ENCODE data around the gene TMA7.

DNA sequence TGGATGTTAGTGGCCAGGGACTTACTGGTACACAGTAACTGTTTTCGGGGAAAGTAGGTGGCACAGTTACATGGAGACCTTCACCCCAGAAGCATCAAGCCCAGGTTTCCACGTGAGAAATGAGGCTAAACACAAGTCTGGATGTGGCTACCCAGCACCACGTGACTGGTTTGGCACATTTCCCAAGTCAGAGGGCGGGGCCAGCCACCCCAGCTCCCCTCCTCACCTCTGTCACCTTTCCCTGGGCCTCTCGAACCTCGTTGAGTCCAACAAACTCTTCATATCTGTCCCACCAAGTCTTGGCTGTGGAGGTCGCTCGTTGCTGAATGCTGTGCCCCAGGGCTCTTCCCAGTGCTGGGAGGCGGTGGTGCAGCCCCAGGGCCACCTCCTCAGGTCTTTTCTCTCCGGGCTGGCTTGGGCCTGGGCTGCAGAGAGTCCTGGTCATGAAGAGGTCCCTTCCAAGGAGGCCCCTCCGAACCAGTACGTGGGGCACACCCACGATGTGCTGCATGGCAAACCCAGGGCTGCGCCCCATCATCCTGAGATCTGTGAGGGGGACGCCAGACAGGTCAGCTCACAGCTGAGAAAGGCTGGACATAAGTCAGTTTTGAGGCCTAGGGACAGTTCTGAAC is 5.3 kb upstream of the TMA7 start:
- TF ChIP-seq, protein P1, sequence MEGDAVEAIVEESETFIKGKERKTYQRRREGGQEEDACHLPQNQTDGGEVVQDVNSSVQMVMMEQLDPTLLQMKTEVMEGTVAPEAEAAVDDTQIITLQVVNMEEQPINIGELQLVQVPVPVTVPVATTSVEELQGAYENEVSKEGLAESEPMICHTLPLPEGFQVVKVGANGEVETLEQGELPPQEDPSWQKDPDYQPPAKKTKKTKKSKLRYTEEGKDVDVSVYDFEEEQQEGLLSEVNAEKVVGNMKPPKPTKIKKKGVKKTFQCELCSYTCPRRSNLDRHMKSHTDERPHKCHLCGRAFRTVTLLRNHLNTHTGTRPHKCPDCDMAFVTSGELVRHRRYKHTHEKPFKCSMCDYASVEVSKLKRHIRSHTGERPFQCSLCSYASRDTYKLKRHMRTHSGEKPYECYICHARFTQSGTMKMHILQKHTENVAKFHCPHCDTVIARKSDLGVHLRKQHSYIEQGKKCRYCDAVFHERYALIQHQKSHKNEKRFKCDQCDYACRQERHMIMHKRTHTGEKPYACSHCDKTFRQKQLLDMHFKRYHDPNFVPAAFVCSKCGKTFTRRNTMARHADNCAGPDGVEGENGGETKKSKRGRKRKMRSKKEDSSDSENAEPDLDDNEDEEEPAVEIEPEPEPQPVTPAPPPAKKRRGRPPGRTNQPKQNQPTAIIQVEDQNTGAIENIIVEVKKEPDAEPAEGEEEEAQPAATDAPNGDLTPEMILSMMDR (conservative IDR thresholded peaks at IDR 0.05 in 1 of 2, IDR thresholded peaks at IDR 0.05 in 1 of 2; ENCODE audit: low read depth in 1 of 2, low read length in 2 of 2) = no peak
- no peak for TF ChIP-seq EZH2 (IDR thresholded peaks at IDR 0.05; ENCODE audit: low read length, missing control alignments)
